GM12872 (cell line): ENCODE results near the gene PTPN2.

Source experiments
- TF ChIP-seq, protein P1 (sequence below): IDR thresholded peaks from 3 replicates; pipeline ENCODE4 v1.5.1; 2011; ENCODE audit warnings: low read depth, mild to moderate bottlenecking, low read length, moderate library complexity; ENCODE audit not compliant: insufficient read depth

Gene PTPN2

DNA sequence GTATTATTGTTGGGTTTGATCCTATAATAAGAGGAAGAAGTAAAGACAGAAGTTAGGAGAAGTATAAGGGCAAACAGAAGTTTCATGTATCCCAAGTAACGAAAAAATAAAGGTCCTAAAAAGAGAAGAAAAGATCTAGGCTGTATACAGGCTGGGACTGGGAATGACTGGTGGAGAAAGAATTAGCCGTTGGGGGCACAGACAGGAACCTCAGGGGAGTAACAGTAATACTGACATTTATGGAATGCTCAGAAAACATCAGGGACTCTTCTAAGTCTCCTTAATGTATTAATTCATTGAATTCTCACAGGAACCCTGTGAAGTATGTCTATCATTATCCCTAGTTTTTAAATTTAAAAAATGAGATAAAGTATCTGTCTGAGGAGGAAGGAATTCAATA lies 67.6 kb downstream of the PTPN2 start:
- TF ChIP-seq, protein P1, sequence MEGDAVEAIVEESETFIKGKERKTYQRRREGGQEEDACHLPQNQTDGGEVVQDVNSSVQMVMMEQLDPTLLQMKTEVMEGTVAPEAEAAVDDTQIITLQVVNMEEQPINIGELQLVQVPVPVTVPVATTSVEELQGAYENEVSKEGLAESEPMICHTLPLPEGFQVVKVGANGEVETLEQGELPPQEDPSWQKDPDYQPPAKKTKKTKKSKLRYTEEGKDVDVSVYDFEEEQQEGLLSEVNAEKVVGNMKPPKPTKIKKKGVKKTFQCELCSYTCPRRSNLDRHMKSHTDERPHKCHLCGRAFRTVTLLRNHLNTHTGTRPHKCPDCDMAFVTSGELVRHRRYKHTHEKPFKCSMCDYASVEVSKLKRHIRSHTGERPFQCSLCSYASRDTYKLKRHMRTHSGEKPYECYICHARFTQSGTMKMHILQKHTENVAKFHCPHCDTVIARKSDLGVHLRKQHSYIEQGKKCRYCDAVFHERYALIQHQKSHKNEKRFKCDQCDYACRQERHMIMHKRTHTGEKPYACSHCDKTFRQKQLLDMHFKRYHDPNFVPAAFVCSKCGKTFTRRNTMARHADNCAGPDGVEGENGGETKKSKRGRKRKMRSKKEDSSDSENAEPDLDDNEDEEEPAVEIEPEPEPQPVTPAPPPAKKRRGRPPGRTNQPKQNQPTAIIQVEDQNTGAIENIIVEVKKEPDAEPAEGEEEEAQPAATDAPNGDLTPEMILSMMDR, result no peak

GRCh38 chr18:12811191-12811950 lies 72.7 kb downstream of the PTPN2 start:
- TF ChIP-seq, protein P1, result no peak

GRCh38 chr18:12803069-12803936 lies 80.7 kb downstream of the PTPN2 start:
- TF ChIP-seq, protein P1, result no peak

DNA sequence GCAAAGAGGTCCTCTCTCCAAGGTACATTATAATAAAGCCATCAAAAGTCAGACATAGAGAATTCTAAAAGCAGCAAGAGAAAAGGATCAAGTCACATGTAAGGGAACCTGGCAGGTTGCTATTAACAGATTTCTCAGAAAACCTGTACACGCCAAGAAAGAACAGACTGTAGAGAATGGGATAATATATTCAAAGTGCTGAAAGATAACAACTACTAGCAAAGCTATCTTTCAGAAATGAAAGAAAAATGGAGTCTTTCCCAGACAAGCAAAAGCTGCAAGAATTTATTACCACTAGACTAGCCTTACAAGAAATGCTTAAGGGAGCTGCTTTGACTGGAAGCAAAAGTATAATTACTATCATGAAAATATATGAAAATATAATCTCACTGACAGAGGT lies 81.5 kb downstream of the PTPN2 start:
- TF ChIP-seq, protein P1, result no peak

DNA sequence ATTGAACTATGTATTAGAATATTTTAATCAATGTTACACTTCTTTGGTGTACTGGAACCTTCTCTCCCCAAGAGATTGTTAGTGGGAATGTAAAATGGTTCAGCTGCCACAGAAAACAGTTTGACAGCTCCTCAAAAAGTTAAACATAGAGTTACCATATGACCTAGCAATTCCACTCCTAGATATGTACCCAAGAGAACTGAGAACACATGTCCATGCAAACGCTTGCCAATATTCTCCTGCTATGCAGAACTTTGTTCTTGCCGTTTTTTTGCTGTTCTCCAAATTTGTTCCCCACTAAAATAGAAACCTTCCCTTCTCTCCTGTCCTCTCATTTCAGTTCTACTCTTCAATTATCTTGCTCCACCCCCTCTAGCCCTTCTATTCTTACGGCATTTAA lies 87.6 kb downstream of the PTPN2 start:
- TF ChIP-seq, protein P1, result no peak

DNA sequence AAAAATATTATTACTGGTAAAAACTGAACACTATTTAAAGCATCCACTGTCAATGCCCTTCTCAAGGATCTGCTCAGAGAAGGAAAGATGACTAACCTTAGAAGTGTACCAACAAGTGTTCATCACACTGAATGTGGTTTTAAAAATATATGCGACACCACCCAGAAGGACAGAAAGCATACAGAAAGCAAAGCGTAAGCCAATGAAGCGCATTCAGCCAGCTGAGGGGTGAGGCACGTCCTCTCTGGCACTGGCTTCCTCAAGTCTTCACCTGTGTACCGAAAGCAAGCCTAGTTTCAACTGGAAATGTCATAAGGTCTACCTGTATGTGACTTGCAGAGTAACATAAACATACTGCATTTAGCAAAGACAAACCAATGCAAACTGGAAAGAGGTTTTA lies 92.4 kb downstream of the PTPN2 start:
- TF ChIP-seq, protein P1, result no peak

- TF ChIP-seq, protein P1, result no peak
These were observed 97.4 kb downstream of the PTPN2 start for GRCh38 chr18:12786669-12787068.
